Thymus (tissue), 11 donors: ENCODE results near the gene KLRG1. TPM values are rescaled to one million over a fixed set of nuclear protein-coding genes. Genes with fewer than 3 reads are reported as not detected.

Experiments used
- DNase-seq, 9 donors: peaks; one replicate each; pipeline ENCODE4 v3.0.0-alpha.2; 2013; ENCODE audit warnings: low spot score in 9 of 9, low read depth in 6 of 9, missing footprints in 1 of 9
- H3K27ac ChIP-seq, 2 donors: one replicate each; pipeline ENCODE4 v1.5.1; 2013; ENCODE audit warnings: control low read depth in 1 of 2, low read depth in 1 of 2, low read length in 1 of 2, mild to moderate bottlenecking in 1 of 2, moderate library complexity in 1 of 2
- H3K27me3 ChIP-seq, 2 donors: one replicate each; pipeline ENCODE4 v1.5.1; 2013; ENCODE audit warnings: low read length in 1 of 2; ENCODE audit not compliant: control insufficient read depth in 2 of 2, insufficient read depth in 1 of 2
- H3K36me3 ChIP-seq, 2 donors: one replicate each; pipeline ENCODE4 v1.5.1; 2013; ENCODE audit warnings: low read length in 1 of 2, mild to moderate bottlenecking in 1 of 2, moderate library complexity in 1 of 2; ENCODE audit not compliant: control insufficient read depth in 2 of 2, insufficient read depth in 2 of 2
- H3K4me1 ChIP-seq, 2 donors: one replicate each; pipeline ENCODE4 v1.5.1; 2013; ENCODE audit warnings: low read length in 2 of 2; ENCODE audit not compliant: control insufficient read depth in 2 of 2, insufficient read depth in 2 of 2
- H3K4me3 ChIP-seq, 2 donors: one replicate each; pipeline ENCODE4 v1.5.1; 2013; ENCODE audit warnings: low read length in 2 of 2, control low read depth in 1 of 2, mild to moderate bottlenecking in 1 of 2
- H3K9me3 ChIP-seq, 2 donors: one replicate each; pipeline ENCODE4 v1.5.1; 2013; ENCODE audit warnings: low read length in 1 of 2, mild to moderate bottlenecking in 1 of 2; ENCODE audit not compliant: control insufficient read depth in 2 of 2, insufficient read depth in 1 of 2
- WGBS: extraction: QIAGEN DNeasy Blood & Tissue Kit; methylation state at CpG from one replicate; pipeline ENCODE4 v1.1.7; 2013; 5-methylcytosine and 5-hydroxymethylcytosine counted together
- polyA plus RNA-seq: library from polyadenylated mRNA; stranded (reverse); fragments of 200-250 nt; gene quantifications from one replicate; pipeline ENCODE4 v1.2.3, GENCODE V29; 2013
- total RNA-seq: library from RNA; stranded (reverse); fragments of 120-200 nt; gene quantifications from one replicate; pipeline ENCODE4 v1.2.4, GENCODE V29; 2013
- donor health status: healthy.

Gene KLRG1
- total and polyA plus RNA-seq, 2 donors: 5.2 to 7.4 TPM

DNA sequence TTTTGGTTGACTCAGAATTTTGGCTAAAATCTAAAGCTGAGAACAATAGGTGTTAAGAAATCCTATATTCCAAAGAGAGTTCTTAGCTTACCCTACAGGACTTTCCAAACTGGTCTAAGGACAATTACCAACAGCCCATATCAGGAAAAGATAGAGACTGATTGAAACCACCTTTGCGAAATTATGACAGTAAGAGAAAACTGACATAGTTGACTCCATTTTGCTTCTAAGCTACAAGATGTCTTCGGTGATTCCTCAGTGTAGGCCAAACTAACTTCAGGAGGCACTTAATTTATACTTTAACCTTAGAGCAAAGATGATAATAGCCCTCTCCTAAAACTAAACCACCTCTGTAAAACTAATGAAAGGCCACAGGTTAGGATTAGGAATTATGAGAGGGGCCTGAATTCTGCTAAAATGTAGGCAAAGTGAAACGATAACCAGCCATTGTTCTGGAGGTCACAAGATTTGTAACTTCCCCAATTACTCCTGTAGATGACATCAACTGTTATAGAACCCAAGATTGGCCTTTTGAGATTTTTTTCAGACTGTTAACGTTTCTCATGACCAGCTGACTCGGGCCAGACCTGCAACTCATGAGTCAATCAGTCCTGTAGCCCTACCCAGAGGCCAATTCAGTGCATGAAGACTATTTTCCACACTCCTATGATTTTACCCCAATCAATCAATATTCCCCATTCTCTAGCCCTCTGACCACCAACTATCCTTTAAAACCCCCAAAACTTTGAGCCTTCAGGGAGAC is 43.0 kb downstream of the KLRG1 start:
- Histone ChIP-seq H3K4me3 (no peak overlapping the region), H3K27me3 (no peaks in the 10 kb centered on the region), H3K4me1 (peaks cover 0 to 3% of the 10 kb centered on the region in 2 donors), H3K27ac (no peak overlapping the region), H3K9me3 (no peaks in the 10 kb centered on the region), H3K36me3 (no peaks in the 10 kb centered on the region)
- no peak for DNase-seq
- WGBS: 70% methylated on average over 5 of the region's 5 CpGs

DNA sequence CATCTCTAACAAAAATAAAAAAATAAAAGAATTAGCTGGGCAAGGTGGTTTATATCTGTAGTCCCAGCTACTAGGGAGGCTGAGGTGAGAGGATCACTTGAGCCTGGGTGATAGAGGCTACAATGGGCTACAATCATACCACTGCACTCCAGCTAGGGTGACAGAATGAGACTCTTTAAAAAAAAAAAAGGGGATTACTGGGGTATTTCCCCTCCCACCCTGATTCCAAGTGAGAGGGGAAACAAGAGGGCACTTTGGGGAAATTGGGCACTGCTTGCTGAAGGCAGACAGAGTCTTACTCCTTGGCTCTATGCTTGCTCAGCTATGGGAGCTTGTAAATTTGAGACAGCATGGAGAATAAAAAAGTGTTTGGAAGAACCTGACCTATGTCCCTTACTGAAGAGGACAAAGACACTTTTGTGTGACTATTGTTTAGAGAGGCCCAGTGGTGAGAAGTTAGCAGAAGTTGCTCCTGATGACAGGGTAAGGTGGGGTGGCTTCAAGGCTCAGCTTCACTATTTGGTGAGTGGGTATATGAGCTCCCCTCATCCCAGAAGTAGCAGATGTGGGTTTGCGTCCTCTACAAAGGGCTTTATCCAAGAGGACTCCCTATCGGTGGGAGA is 44.0 kb downstream of the KLRG1 start:
- Histone ChIP-seq H3K27me3 (no peaks in the 10 kb centered on the region), H3K36me3 (no peaks in the 10 kb centered on the region), H3K27ac (no peak overlapping the region), H3K9me3 (no peaks in the 10 kb centered on the region), H3K4me3 (no peak overlapping the region), H3K4me1 (no peaks in the 10 kb centered on the region)
- DNase-seq: no peak
- 99% methylated on average over 2 of the region's 2 CpGs for WGBS

- no peaks in the 10 kb centered on the region for H3K36me3 ChIP-seq
- H3K4me1 ChIP-seq: no peaks in the 10 kb centered on the region
- WGBS: 97% methylated on average over 6 of the region's 6 CpGs
- no peak overlapping the region for H3K4me3 ChIP-seq
- no peak for DNase-seq
- no peak overlapping the region for H3K27ac ChIP-seq
- H3K27me3 ChIP-seq: no peaks in the 10 kb centered on the region
- no peaks in the 10 kb centered on the region for H3K9me3 ChIP-seq
Observed at GRCh38 chr12:9034095-9034494, 44.7 kb downstream of the KLRG1 start.

- Histone ChIP-seq H3K4me3 (no peak overlapping the region), H3K4me1 (no peaks in the 10 kb centered on the region), H3K27ac (no peak overlapping the region), H3K27me3 (no peaks in the 10 kb centered on the region), H3K36me3 (no peaks in the 10 kb centered on the region), H3K9me3 (no peaks in the 10 kb centered on the region)
- DNase-seq: no peak
- WGBS: 95% methylated on average over 6 of the region's 6 CpGs
Observed at GRCh38 chr12:9036227-9036626, 46.9 kb downstream of the KLRG1 start.

DNA sequence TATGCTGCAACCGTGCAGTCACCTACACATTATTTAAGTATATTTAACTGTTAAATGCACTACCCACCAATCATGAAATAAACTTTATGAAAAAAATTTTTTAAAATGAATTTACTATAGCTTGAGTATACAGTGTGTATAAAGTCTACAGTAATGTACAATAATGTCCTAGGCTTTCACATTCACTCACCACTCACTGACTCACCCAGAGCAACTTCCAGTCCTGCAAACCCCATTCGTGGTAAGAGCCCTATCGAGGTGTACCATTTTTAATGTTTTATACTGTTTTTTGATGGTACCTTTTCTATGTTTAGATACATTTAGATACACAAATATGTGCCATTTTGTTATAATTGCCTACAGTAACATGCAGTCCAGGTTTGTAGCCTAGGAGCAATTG is 48.1 kb downstream of the KLRG1 start:
- H3K27me3 ChIP-seq: no peaks in the 10 kb centered on the region
- H3K27ac ChIP-seq: no peak overlapping the region
- H3K9me3 ChIP-seq: no peaks in the 10 kb centered on the region
- no peaks in the 10 kb centered on the region for H3K36me3 ChIP-seq
- H3K4me3 ChIP-seq: no peak overlapping the region
- 95% methylated on average over 3 of the region's 3 CpGs for WGBS
- H3K4me1 ChIP-seq: no peaks in the 10 kb centered on the region
- no peak for DNase-seq

DNA sequence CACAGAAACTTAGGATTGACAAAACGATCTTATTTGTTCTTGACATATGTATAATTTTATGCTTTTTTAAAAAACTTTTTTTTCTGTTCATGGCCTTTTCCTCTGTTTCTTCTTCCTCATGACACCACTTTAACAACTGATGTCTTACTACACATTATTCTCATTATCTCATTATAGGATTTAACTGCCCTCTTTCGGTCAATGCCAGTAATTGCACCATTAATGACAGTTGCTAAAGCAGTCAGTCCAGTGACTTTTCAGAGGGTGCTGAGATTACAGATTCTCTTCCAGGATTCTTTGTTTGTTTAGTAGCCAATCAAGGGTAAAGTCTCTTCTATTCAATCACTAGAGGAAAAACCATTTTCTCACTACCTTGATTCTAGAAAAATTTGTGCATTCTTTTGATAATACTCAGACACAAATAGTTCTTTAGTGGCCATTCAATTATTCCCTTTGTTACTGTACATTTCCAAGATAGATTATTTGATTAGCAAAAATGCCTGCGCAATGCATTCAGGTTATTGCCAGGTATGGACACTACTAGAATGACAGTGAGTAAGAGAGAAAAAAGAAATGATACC is 50.1 kb downstream of the KLRG1 start:
- Histone ChIP-seq H3K9me3 (no peaks in the 10 kb centered on the region), H3K4me3 (no peak overlapping the region), H3K36me3 (no peaks in the 10 kb centered on the region), H3K4me1 (no peaks in the 10 kb centered on the region), H3K27ac (no peak overlapping the region), H3K27me3 (no peaks in the 10 kb centered on the region)
- 21% methylated on average over 3 of the region's 3 CpGs for WGBS
- peak in 5 of 9 donors; percentile 24 to 74 (median 29) for DNase-seq

DNA sequence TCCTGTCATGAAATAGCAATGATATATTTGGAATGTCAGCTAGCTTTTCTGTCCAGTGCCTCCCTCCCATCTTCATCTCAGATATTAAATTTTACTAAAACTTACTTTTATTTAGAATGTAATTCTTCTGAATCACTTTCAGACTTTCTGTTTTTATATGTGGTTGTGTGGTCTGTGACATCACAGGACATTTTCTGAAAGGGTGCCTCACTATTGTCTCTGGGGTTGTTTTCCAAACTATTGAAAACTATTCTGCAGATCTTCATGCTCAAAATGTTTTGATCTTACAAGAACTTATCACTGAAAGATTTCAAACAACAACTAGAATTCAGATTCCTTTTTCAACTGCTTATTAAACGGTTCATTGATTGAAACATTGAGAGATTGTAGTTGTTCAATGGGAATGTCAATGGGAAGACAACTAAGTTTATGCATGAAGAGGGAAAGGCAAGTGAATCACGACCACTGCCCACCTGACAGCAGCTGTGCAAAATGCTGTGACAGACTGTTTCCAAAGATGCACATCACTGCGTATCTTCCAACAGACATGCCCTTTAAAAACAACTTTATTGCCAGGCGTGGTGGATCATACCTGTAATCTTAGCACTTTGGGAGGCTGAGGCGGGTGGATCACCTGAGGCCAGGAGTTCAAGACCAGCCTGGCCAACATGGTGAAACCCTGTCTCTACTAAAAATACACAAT is 51.3 kb downstream of the KLRG1 start:
- Histone ChIP-seq H3K9me3 (no peaks in the 10 kb centered on the region), H3K27me3 (no peaks in the 10 kb centered on the region), H3K36me3 (no peaks in the 10 kb centered on the region), H3K27ac (no peak overlapping the region), H3K4me3 (no peak overlapping the region), H3K4me1 (no peaks in the 10 kb centered on the region)
- WGBS: 91% methylated on average over 5 of the region's 5 CpGs
- DNase-seq: no peak

DNA sequence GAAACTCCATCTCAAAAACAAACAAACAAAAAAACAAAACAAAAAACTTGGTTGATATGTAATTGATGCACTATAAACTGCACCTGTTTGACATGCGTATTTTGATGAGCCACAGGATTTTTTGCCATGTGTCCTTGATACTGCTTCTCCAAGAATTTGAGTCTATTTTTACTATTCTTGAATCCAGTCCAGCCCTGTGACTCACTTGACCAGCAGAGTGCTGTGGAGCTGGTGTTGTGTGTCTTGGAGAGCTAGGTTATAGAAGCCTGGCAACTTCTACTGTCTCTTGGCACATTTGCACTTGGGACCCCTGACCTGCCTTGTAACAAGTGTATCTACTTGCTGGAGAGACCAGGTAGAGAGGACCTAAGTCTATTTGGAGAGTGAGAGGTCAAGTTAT is 52.0 kb downstream of the KLRG1 start:
- Histone ChIP-seq H3K27ac (no peak overlapping the region), H3K27me3 (no peaks in the 10 kb centered on the region), H3K4me3 (no peak overlapping the region), H3K4me1 (no peaks in the 10 kb centered on the region), H3K36me3 (no peaks in the 10 kb centered on the region), H3K9me3 (no peaks in the 10 kb centered on the region)
- no peak for DNase-seq
- whole genome bisulfite sequencing: 99% methylated on average over 1 of the region's 1 CpG

GRCh38 chr12:9043766-9044165 is 54.4 kb downstream of the KLRG1 start:
- 92% methylated on average over 2 of the region's 2 CpGs for WGBS
- Histone ChIP-seq H3K27me3 (no peaks in the 10 kb centered on the region), H3K4me3 (no peak overlapping the region), H3K27ac (no peak overlapping the region), H3K4me1 (no peaks in the 10 kb centered on the region), H3K36me3 (no peaks in the 10 kb centered on the region), H3K9me3 (no peaks in the 10 kb centered on the region)
- no peak for DNase-seq
